ENCODE measurements around the gene ADSL.

- TF ChIP-seq POLR2A (IDR thresholded peaks at IDR 0.05) (no peak), CTCF (IDR thresholded peaks at IDR 0.05) (no peak)
These were observed 41.9 kb downstream of the ADSL start for GRCh38 chr22:40388231-40388630.

Data from lower leg skin (tissue), 3 donors.